T-helper 9 cell (primary cell): ENCODE data around the gene CAMKMT.

Experiments used
- DNase-seq: peaks from one replicate; pipeline ENCODE4 v3.0.0-alpha.2; 2020

The CAMKMT gene

GRCh38 chr2:44706681-44707553 lies 345.2 kb downstream of the CAMKMT start:
- no peak for DNase-seq

DNA sequence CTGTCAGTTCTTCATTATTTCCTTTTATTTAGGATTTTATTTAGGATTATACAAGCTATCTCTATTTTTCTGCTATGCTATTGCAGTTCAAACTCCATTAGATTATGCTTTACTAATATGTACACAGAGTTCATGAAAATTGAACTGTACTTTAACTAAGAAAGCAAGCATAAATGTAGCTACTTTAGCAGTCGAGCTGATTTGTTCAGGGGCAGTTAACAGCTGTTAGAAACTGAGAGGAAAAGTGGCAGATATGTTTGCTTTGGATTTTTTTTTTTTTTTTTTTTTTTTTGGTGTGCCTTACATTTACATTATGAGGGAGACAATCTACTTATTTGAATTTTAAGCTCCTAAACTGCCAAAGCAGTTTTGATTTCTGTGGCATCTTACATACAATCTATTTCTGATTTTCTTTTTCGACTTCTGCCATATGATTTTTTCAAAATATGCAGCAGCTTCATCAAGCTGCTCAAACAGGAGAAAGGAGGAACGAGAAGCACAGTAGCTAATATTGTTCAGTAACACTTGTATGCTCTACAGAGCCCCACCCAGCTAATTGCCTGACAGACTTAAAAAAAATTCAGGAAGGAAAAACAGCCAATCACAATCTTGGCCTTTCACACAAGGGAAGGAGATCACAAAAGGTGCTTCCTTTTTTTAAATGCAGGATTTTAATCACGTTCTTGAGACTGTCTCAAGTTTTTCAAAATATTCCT lies 346.4 kb downstream of the CAMKMT start:
- no peak for DNase-seq

DNA sequence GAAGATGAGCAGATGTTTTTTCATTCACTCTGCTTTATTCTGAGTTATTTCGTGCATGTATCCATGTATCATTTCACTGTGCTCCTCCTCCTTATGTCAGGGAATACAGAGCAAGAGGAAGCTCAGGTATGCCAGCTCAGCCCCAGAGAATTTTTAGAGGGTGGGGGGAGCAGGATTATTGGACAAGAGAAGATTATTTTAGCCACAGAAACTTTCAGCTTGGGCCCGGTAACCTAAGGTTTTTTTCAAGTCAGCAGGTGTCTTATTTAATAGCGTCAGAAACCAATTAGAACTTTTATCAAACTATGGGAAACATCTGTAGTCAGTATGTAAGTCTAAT lies 346.9 kb downstream of the CAMKMT start:
- DNase-seq = no peak

DNA sequence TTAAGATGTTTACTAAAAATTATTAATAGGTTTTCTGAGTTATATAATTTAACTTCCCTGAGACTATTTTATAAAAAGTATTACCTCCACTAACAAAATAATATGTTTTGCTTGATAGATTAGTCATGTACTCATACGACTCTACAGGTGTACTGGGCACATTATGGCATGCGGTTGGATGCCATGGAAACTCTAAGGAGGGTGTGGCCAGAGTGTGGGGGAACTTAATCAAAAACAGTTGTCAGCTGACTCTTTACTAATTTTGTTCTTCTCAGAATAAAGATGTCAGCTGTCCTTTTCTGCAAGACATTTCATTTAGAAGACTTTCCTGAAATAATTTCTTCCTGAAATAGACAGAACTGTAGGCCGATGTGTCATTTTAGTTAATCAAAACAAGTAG lies 351.4 kb downstream of the CAMKMT start:
- DNase-seq = no peak

DNA sequence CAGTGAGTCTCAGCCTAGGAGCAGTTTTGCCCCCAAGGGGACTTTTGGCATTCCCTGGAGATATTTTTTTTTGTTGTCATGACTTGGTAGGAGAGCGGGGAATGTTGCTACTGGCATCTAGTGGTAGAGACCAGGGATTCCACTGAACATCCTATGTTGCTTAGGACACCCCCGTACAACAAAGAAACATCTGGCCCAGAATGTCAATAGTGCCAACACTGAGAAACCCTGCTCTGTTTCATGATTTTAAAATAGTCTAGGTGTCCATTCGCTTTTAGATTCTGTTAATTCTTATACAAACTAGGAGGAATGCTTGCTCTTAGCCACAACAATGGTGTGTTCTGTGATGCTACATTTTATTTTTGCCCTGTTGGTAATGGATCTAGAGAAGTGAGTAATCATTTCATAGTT lies 353.9 kb downstream of the CAMKMT start:
- no peak for DNase-seq

DNA sequence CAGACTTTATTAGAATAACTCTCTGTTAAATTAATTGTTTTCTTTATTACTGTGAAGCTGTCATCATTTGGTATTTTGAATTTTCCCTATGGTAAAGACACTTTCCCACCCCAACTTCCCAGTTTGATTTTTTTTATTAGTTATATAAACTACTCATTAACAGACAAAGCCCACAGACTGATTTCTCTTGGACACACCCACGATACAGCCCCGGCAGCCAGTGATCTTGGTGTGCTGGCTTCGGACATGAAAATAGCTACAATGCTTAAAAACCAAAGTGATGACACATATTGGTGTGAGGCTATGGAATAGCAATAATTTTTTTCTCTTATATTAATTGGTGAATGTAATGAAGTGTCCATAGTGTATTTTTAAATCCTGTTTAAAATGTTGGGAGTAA lies 354.4 kb downstream of the CAMKMT start:
- no peak for DNase-seq

DNA sequence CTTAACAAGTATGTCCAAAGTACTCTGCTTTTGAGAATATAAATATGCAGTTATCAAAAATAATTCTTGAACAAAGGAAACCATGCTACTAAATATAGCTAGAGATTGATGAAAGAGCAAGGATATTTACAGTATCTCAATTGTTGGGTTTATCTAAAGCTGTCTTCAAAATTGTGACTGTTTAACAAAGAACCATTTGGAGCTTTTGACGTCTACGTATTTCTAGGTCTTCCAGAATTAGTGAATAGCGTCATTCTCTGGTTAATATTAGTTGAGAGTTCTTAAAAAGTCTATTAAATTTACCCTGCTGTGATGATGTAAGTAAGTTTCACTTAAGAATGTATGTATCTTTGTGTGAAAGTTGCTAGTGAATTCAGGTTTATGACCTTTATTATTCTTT lies 356.7 kb downstream of the CAMKMT start:
- no peak for DNase-seq

GRCh38 chr2:44719562-44719961 lies 357.8 kb downstream of the CAMKMT start:
- no peak for DNase-seq

DNA sequence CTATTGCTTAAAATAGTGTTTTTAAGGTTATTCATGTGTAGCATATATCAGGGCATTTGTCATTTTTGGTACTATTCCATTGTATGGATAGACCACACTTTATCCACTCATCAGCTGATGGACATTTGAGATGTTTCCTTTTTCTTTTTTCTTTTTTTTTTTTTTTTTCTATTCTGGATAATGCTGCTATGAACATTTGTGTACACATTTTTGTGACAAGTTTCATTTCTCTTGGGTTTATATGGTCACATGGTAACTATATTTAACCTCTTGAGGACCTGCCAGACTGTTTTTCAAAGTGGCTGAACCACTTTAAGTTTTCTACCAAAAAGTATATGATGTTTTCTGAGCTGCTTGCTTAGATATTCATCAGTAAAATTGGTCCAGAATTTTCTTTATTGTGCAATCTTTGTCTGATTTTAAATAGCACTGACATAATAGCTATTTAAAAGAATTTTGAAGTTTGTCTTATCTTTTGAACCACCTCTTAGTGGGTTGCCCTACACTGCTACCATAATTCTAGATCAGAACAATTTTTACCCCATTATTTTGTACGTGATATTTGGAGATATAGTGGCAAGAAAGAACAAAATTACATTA lies 360.4 kb downstream of the CAMKMT start:
- no peak for DNase-seq

DNA sequence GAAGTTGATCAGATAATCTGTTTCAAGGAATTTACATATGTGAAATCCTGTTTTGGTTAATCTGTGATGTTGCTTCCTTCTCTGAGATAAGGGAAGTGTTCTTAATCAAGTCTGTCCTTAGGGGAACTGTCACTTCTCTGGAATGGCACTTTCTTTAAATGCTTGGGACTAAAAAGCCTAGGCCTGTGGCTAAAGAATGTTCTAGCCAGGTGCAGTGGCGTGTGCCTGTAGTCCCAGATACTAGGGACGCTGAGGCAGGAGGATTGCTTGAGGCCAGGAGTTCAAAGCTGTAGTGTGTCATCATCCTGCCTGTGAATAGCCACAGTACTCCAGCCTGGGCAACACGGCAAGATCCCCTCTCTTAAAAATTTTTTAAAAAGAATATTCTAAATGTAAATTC lies 362.2 kb downstream of the CAMKMT start:
- no peak for DNase-seq

DNA sequence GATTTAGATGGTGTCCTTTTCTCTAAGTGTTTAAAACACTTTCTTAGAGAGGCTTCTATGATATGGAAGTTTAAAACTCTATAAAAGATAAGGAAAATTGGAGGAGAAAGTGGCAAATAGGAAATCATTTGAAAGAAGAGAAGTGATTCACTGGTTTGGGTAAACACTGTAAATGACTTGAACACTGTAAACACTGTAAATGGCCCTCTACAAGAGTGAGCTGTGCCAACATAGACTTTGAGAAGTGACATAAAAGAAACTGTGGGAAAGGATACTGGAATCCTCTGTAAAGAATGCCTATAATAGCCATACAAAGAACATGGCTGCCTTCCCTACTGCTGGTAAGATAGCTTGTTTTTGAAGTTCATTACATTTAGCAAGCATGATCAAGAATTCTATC lies 368.8 kb downstream of the CAMKMT start:
- no peak for DNase-seq

DNA sequence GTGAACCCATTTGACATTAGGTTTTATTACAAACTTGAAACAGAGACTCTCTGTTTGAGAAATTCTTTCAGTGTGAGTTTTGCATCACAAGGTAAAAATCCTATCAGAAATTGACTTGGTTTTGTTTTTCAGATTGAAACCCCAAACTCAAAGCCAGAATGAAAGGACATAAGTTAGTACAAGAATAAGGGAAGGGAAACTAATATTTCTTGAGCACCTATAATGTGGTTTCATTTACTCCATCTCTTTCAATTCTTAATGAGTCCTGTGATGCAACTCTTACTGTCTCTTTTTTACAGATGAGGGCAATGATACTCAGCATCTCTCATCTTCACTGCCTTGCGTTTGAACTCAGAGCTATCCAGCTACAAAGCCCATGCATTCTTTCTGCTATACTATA lies 369.8 kb downstream of the CAMKMT start:
- no peak for DNase-seq

DNA sequence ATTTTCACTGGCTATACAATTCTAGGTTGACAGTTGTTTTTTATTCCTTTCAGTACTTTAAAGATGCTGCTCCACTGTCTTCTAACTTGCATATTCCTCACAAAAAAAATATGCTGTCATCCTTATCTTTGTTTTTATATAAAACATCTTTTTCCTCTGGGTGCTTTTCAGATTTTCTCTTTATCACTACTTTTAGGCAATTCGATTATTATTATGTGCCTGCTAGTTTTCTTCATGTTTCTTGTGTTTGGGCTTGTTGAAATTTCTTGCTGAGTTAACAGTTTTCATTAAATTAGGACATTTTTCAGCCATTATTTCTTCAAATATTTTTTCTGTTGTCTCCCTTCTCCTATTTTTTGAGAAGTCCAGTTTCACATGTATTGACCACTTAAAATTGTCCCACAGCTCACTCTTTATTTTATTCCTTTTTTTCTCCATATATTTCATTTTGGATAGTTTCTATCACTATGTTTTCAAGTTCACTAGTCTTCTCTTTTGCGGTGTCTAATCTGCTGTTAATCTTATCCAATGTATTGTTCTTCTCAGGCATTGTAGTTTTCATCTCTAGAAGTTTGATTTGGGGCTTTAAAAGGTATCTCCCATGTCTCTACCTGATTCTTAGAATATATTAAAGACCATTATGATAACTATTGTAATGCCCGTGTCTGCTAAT lies 374.7 kb downstream of the CAMKMT start:
- no peak for DNase-seq

DNA sequence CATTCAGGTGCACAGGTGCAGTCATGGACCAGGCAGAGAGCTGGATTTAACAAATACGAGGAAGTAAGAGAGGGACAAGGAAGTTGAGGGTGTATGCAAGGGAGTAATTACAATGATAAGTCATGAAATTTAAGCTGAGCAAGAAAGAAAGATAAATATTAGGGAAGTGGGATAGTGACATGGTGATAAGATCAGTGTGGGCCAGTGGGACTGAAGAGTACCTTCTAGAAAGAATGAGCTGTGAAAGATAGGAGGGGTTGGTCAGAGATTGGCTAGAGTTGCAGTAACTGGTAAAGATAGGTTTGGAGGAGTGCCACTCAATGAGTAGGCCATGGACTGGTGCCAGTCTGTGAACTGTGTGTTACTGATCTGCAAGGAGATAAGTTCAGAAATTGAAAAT lies 378.9 kb downstream of the CAMKMT start:
- no peak for DNase-seq

- no peak for DNase-seq
Measured at GRCh38 chr2:44741507-44741906, 379.8 kb downstream of the CAMKMT start.

GRCh38 chr2:44742057-44742456 lies 380.3 kb downstream of the CAMKMT start:
- no peak for DNase-seq

- DNase-seq = no peak
Measured at GRCh38 chr2:44743473-44743872, 381.7 kb downstream of the CAMKMT start.

- no peak for DNase-seq
Measured at GRCh38 chr2:44744961-44745892, 383.5 kb downstream of the CAMKMT start.

GRCh38 chr2:44745922-44746766 lies 384.4 kb downstream of the CAMKMT start:
- DNase-seq = no peak

DNA sequence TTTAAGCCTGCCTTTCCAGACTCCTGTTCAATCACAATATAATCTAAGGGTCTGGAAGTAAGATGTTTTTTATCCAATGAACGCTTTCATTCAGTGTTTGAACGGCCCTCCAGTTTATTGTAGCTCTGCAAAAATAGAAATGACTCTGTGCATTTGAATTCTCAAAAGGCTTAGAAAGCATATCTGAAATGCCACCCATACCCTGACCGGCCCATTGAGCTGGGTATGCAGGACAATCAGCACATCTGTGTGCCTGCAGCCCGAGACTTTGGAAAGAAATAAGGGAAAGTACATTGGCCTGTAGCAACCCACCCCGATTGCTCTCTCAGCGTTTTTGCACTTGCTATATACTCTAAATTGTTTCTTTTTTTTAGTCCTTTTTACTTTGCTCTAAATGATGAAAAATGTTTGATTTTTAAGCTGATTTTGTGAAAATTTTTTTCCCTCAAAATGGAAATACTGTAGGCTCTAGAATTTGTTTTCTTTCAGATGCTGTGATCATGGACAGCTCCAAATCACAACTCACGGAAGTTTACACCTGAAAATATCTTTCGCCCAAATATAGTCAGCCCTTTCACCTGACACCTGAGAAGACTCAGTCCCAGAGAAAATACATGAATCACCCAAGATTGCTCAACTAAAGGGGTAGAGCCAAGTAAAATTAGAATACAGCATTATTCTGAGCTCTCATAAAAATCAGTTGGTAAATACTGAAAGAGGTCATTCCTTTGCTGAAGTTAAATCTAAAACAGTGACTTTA lies 385.3 kb downstream of the CAMKMT start:
- no peak for DNase-seq

DNA sequence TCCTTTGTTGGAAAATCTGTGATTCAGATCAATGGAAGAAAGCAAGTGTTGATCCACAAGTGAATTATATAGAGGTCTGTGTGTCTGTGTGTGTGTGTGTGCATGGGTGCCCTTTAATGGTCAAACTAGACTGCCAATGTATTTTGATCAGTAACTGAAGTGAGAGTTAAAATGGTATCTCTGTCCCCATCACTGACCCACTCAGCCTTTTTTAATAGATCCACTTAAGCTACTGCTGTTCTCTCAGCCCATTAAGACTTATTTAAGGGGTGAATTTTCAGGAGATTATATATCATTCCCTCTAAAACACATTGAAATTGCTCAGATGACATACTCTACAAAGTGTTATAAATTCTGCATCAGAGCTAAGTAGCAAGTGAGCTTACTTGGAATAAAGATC lies 386.0 kb downstream of the CAMKMT start:
- DNase-seq = no peak
